ENCODE data around the gene HIP1. TPM values are rescaled to one million over a fixed set of nuclear protein-coding genes. Genes with fewer than 3 reads are reported as not detected.

HIP1 gene
- total RNA-seq, 1 experiment from 2014 or later = 10.7 TPM

- no peak overlapping the region for H3K4me3 Mint-ChIP-seq (ENCODE audit: low read depth, unreplicated experiment)
- BruUV-seq (replicated peaks) = no TSS peak
- CTCF ChIA-PET = no interaction called here
- no peak for DNase-seq
- H3K9me3 Mint-ChIP-seq (ENCODE audit: low read depth, unreplicated experiment) = no peaks in the 10 kb centered on the region
- H3K36me3 Mint-ChIP-seq (ENCODE audit: insufficient read depth, unreplicated experiment) = no peaks in the 10 kb centered on the region
- TF ChIP-seq CTCF (IDR thresholded peaks at IDR 0.05; ENCODE audit: unreplicated experiment) = no peak
- intact Hi-C loops (cut with micrococcal nuclease; ENCODE audit: unreplicated experiment) = no loop called here
- no peaks in the 10 kb centered on the region for H3K4me1 Mint-ChIP-seq (ENCODE audit: low read depth, unreplicated experiment)
- H3K27me3 Mint-ChIP-seq (ENCODE audit: unreplicated experiment) = no peaks in the 10 kb centered on the region
- H3K27ac Mint-ChIP-seq (ENCODE audit: unreplicated experiment) = no peak overlapping the region
These were observed 80.4 kb downstream of the HIP1 start for GRCh38 chr7:75658369-75658768.

- Mint-ChIP-seq H3K36me3 (ENCODE audit: insufficient read depth, unreplicated experiment) (no peaks in the 10 kb centered on the region), H3K9me3 (ENCODE audit: low read depth, unreplicated experiment) (no peaks in the 10 kb centered on the region), H3K27ac (ENCODE audit: unreplicated experiment) (no peak overlapping the region), H3K27me3 (ENCODE audit: unreplicated experiment) (no peaks in the 10 kb centered on the region), H3K4me1 (ENCODE audit: low read depth, unreplicated experiment) (no peaks in the 10 kb centered on the region), H3K4me3 (ENCODE audit: low read depth, unreplicated experiment) (no peak overlapping the region)
- CTCF ChIA-PET = no interaction called here
- intact Hi-C loops (cut with micrococcal nuclease; ENCODE audit: unreplicated experiment) = no loop called here
- BruUV-seq (replicated peaks) = no TSS peak
- no peak for DNase-seq
- TF ChIP-seq CTCF (IDR thresholded peaks at IDR 0.05; ENCODE audit: unreplicated experiment) = no peak
These were observed 80.9 kb downstream of the HIP1 start for GRCh38 chr7:75657866-75658265.

GRCh38 chr7:75656740-75657139 lies 82.0 kb downstream of the HIP1 start:
- CTCF ChIA-PET = no interaction called here
- DNase-seq = no peak
- H3K27me3 Mint-ChIP-seq (ENCODE audit: unreplicated experiment) = no peaks in the 10 kb centered on the region
- intact Hi-C loops (cut with micrococcal nuclease; ENCODE audit: unreplicated experiment) = no loop called here
- H3K27ac Mint-ChIP-seq (ENCODE audit: unreplicated experiment) = no peak overlapping the region
- BruUV-seq (replicated peaks) = no TSS peak
- no peaks in the 10 kb centered on the region for H3K36me3 Mint-ChIP-seq (ENCODE audit: insufficient read depth, unreplicated experiment)
- no peaks in the 10 kb centered on the region for H3K4me1 Mint-ChIP-seq (ENCODE audit: low read depth, unreplicated experiment)
- no peak overlapping the region for H3K4me3 Mint-ChIP-seq (ENCODE audit: low read depth, unreplicated experiment)
- TF ChIP-seq CTCF (IDR thresholded peaks at IDR 0.05; ENCODE audit: unreplicated experiment) = no peak
- no peaks in the 10 kb centered on the region for H3K9me3 Mint-ChIP-seq (ENCODE audit: low read depth, unreplicated experiment)

GRCh38 chr7:75655536-75655935 lies 83.2 kb downstream of the HIP1 start:
- no peak for TF ChIP-seq CTCF (IDR thresholded peaks at IDR 0.05; ENCODE audit: unreplicated experiment)
- H3K9me3 Mint-ChIP-seq (ENCODE audit: low read depth, unreplicated experiment) = no peaks in the 10 kb centered on the region
- H3K27ac Mint-ChIP-seq (ENCODE audit: unreplicated experiment) = no peak overlapping the region
- intact Hi-C loops (cut with micrococcal nuclease; ENCODE audit: unreplicated experiment) = no loop called here
- CTCF ChIA-PET = no interaction called here
- DNase-seq = no peak
- H3K27me3 Mint-ChIP-seq (ENCODE audit: unreplicated experiment) = no peaks in the 10 kb centered on the region
- no peaks in the 10 kb centered on the region for H3K4me1 Mint-ChIP-seq (ENCODE audit: low read depth, unreplicated experiment)
- no peaks in the 10 kb centered on the region for H3K36me3 Mint-ChIP-seq (ENCODE audit: insufficient read depth, unreplicated experiment)
- H3K4me3 Mint-ChIP-seq (ENCODE audit: low read depth, unreplicated experiment) = no peak overlapping the region
- no TSS peak for BruUV-seq (replicated peaks)

- Mint-ChIP-seq H3K27ac (ENCODE audit: unreplicated experiment) (no peak overlapping the region), H3K27me3 (ENCODE audit: unreplicated experiment) (no peaks in the 10 kb centered on the region), H3K36me3 (ENCODE audit: insufficient read depth, unreplicated experiment) (no peaks in the 10 kb centered on the region), H3K4me1 (ENCODE audit: low read depth, unreplicated experiment) (no peaks in the 10 kb centered on the region), H3K9me3 (ENCODE audit: low read depth, unreplicated experiment) (no peaks in the 10 kb centered on the region), H3K4me3 (ENCODE audit: low read depth, unreplicated experiment) (no peak overlapping the region)
- no peak for DNase-seq
- no peak for TF ChIP-seq CTCF (IDR thresholded peaks at IDR 0.05; ENCODE audit: unreplicated experiment)
- CTCF ChIA-PET = no interaction called here
- no TSS peak for BruUV-seq (replicated peaks)
- intact Hi-C loops (cut with micrococcal nuclease; ENCODE audit: unreplicated experiment) = no loop called here
These were observed 83.9 kb downstream of the HIP1 start for GRCh38 chr7:75654855-75655254.
